Fibroblast of lung (primary cell): Measurements from ENCODE around the gene AGBL4. TPM values are rescaled to one million over a fixed set of nuclear protein-coding genes. Genes with fewer than 3 reads are reported as not detected.

Source experiments
- DNase-seq, 2 donors: peaks; one replicate each; pipeline versions ENCODE4 v3.0.0 to v3.0.0-alpha.2; 2010; ENCODE audit warnings: low read depth in 2 of 2
- H2AFZ ChIP-seq: 2 replicates; pipeline ENCODE4 v1.5.1; 2012; ENCODE audit warnings: low read length, control low read depth, inconsistent platforms
- H3K27ac ChIP-seq: 2 replicates; pipeline ENCODE4 v1.5.1; 2011; ENCODE audit warnings: low read length, control low read depth; ENCODE audit not compliant: insufficient read depth
- H3K27me3 ChIP-seq: 2 replicates; pipeline ENCODE4 v1.5.1; 2011; ENCODE audit warnings: mild to moderate bottlenecking, low read length; ENCODE audit not compliant: control insufficient read depth, insufficient read depth
- H3K36me3 ChIP-seq: 2 replicates; pipeline ENCODE4 v1.5.1; 2011; ENCODE audit warnings: low read length; ENCODE audit not compliant: control insufficient read depth, insufficient read depth
- H3K4me1 ChIP-seq: 2 replicates; pipeline ENCODE4 v1.5.1; 2011; ENCODE audit warnings: low read length; ENCODE audit not compliant: control insufficient read depth, insufficient read depth; ENCODE audit errors: extremely low read depth
- H3K4me2 ChIP-seq: 2 replicates; pipeline ENCODE4 v1.5.1; 2011; ENCODE audit warnings: low read length, control low read depth; ENCODE audit not compliant: insufficient read depth; ENCODE audit errors: extremely low read depth
- H3K4me3 ChIP-seq, 4 experiments: fragments of 200-600 bp in 1 of 4; sonication (generic) in 1 of 4; replicated peaks in 1 of 4; 2 replicates each; pipeline ENCODE4 v1.5.1; 2011 to 2016; ENCODE audit warnings: low read length in 4 of 4, low read depth in 3 of 4, mild to moderate bottlenecking in 3 of 4, control low read depth in 2 of 4, inconsistent platforms in 1 of 4, mixed read lengths in 1 of 4; ENCODE audit not compliant: insufficient read depth in 1 of 4; ENCODE audit errors: control extremely low read depth in 1 of 4
- H3K79me2 ChIP-seq: 2 replicates; pipeline ENCODE4 v1.5.1; 2012; ENCODE audit warnings: mild to moderate bottlenecking, low read length, inconsistent platforms; ENCODE audit not compliant: control insufficient read depth, insufficient read depth
- H3K9ac ChIP-seq: 2 replicates; pipeline ENCODE4 v1.5.1; 2011; ENCODE audit warnings: mild to moderate bottlenecking, low read length, control low read depth; ENCODE audit not compliant: insufficient read depth
- H3K9me3 ChIP-seq: 2 replicates; pipeline ENCODE4 v1.5.1; 2012; ENCODE audit warnings: low read depth, low read length; ENCODE audit not compliant: control insufficient read depth, insufficient read depth
- H4K20me1 ChIP-seq: 2 replicates; pipeline ENCODE4 v1.5.1; 2011; ENCODE audit warnings: low read length; ENCODE audit not compliant: control insufficient read depth, insufficient read depth; ENCODE audit errors: extremely low read depth
- CTCF ChIP-seq, 2 donors: IDR thresholded peaks in 1 of 2; conservative IDR thresholded peaks in 1 of 2; 1 replicate in 1 of 2; 2 replicates in 1 of 2; pipeline ENCODE4 v1.5.1; 2011 to 2012; ENCODE audit warnings: low read length in 2 of 2, control low read depth in 1 of 2, inconsistent platforms in 1 of 2, low read depth in 1 of 2, mild to moderate bottlenecking in 1 of 2
- EZH2 ChIP-seq: IDR thresholded peaks from 2 replicates; pipeline ENCODE4 v1.5.1; 2012; ENCODE audit warnings: low read length, control low read depth, mild to moderate bottlenecking; ENCODE audit errors: missing control alignments
- polyA plus RNA-seq, 2 donors: library from polyadenylated mRNA; depleted of rRNA in 1 of 2; stranded (reverse) in 1 of 2; unstranded in 1 of 2; fragments of >200 nt; gene quantifications; 2 replicates each; pipeline ENCODE4 v1.2.1, GENCODE V29; 2011 to 2012; ENCODE audit warnings: missing spikeins in 1 of 2
- total RNA-seq: library from RNA; depleted of rRNA; stranded (reverse); fragments of >200 nt; gene quantifications from 2 replicates; pipeline ENCODE4 v1.2.1, GENCODE V29; 2014

AGBL4 gene
- total and polyA plus RNA-seq, 2 donors (not counting 1 experiment from before 2014, with no cell fraction given), result not detected

DNA sequence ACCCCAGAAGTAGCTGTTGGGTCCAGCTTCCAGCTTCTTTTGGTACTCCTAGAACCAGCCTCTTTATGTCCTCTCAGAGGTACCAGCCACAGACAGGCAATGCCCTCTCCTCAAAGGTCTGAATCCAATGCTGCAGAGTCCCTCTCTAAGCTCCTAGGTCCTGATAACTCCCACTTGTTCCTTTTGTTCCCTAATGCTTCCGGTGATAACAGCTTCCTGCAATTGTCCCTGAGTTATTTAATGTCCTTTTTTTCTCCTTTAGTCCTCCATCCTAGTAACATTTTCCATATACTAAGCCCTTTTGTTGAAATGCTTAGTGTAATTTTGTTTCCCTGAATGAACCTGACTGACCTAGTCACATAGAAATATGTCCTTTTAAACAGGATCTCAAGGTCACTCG is 1045.3 kb downstream of the AGBL4 start:
- H3K36me3 ChIP-seq, result no peaks in the 10 kb centered on the region
- H3K4me2 ChIP-seq, result no peak overlapping the region
- no peak overlapping the region for H3K4me3 ChIP-seq
- H2AFZ ChIP-seq, result no peak overlapping the region
- DNase-seq, result no peak
- no peak overlapping the region for H3K9ac ChIP-seq
- H3K79me2 ChIP-seq, result no peaks in the 10 kb centered on the region
- H3K27ac ChIP-seq, result no peak overlapping the region
- TF ChIP-seq EZH2, result no peak
- no peak for TF ChIP-seq CTCF (conservative IDR thresholded peaks at IDR 0.05 in 1 of 2, IDR thresholded peaks at IDR 0.05 in 1 of 2; ENCODE audit: low read depth in 1 of 2, low read length in 2 of 2)
- no peaks in the 10 kb centered on the region for H3K27me3 ChIP-seq
- H3K4me1 ChIP-seq, result no peaks in the 10 kb centered on the region
- no peaks in the 10 kb centered on the region for H4K20me1 ChIP-seq
- no peaks in the 10 kb centered on the region for H3K9me3 ChIP-seq

GRCh38 chr1:48977273-48977672 is 1046.5 kb downstream of the AGBL4 start:
- no peak overlapping the region for H3K27ac ChIP-seq
- no peaks in the 10 kb centered on the region for H3K9me3 ChIP-seq
- no peak for DNase-seq
- H3K9ac ChIP-seq, result no peak overlapping the region
- no peak overlapping the region for H2AFZ ChIP-seq
- no peaks in the 10 kb centered on the region for H4K20me1 ChIP-seq
- H3K4me3 ChIP-seq, result no peak overlapping the region
- H3K4me2 ChIP-seq, result no peak overlapping the region
- no peaks in the 10 kb centered on the region for H3K79me2 ChIP-seq
- no peak for TF ChIP-seq EZH2
- no peak for TF ChIP-seq CTCF (conservative IDR thresholded peaks at IDR 0.05 in 1 of 2, IDR thresholded peaks at IDR 0.05 in 1 of 2; ENCODE audit: low read depth in 1 of 2, low read length in 2 of 2)
- no peaks in the 10 kb centered on the region for H3K27me3 ChIP-seq
- H3K36me3 ChIP-seq, result no peaks in the 10 kb centered on the region
- H3K4me1 ChIP-seq, result no peaks in the 10 kb centered on the region

DNA sequence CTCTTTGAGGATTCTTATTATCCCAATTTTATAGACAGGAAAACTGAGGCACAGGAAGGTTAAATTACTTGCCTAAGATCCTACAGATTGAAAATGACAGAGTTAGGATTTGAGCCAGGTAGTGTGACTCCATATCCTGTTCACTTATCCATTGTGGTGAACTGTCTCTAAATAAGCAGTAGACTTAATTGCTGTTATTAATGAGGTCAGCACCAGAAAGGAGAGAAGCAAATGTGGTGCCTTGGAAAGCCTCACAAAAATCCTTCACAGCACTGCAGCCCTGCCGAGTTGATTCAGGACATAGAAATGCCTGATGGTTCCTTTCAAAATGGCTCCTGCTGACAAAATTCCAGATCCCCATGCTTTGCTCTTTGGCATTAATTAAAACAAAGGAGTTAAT is 1053.8 kb downstream of the AGBL4 start:
- H3K27ac ChIP-seq, result no peak overlapping the region
- no peaks in the 10 kb centered on the region for H3K9me3 ChIP-seq
- no peak overlapping the region for H3K4me3 ChIP-seq
- no peaks in the 10 kb centered on the region for H3K4me1 ChIP-seq
- TF ChIP-seq EZH2, result no peak
- no peak for TF ChIP-seq CTCF (conservative IDR thresholded peaks at IDR 0.05 in 1 of 2, IDR thresholded peaks at IDR 0.05 in 1 of 2; ENCODE audit: low read depth in 1 of 2, low read length in 2 of 2)
- H4K20me1 ChIP-seq, result no peaks in the 10 kb centered on the region
- no peaks in the 10 kb centered on the region for H3K36me3 ChIP-seq
- peak in 1 of 2 donors; percentile 47 for DNase-seq
- no peaks in the 10 kb centered on the region for H3K79me2 ChIP-seq
- no peaks in the 10 kb centered on the region for H3K27me3 ChIP-seq
- H3K4me2 ChIP-seq, result no peak overlapping the region
- no peak overlapping the region for H2AFZ ChIP-seq
- H3K9ac ChIP-seq, result no peak overlapping the region
